Nephron progenitor cell (in vitro differentiated cells): ENCODE data around the gene CDK3.

Experiments used
- DNase-seq: peaks from one replicate; pipeline ENCODE4 v3.0.0; 2021
- H3K27ac Mint-ChIP-seq: 2 replicates; pipeline ENCODE4 v1.8.0; 2021; ENCODE audit warnings: mild to moderate bottlenecking, moderate library complexity, mixed read lengths
- H3K27me3 Mint-ChIP-seq: 2 replicates; pipeline ENCODE4 v1.8.0; 2021; ENCODE audit warnings: mild to moderate bottlenecking, low read depth, mixed read lengths; ENCODE audit not compliant: poor library complexity
- H3K36me3 Mint-ChIP-seq: 2 replicates; pipeline ENCODE4 v1.8.0; 2021; ENCODE audit warnings: low read depth, mixed read lengths
- H3K4me1 Mint-ChIP-seq: 2 replicates; pipeline ENCODE4 v1.8.0; 2021; ENCODE audit warnings: mixed read lengths
- H3K4me3 Mint-ChIP-seq: 2 replicates; pipeline ENCODE4 v1.8.0; 2021; ENCODE audit warnings: mild to moderate bottlenecking, moderate library complexity, mixed read lengths
- H3K9me3 Mint-ChIP-seq: 2 replicates; pipeline ENCODE4 v1.8.0; 2021; ENCODE audit warnings: mild to moderate bottlenecking, moderate library complexity, mixed read lengths
- CTCF ChIP-seq: fragments of 200-600 bp; sonication (generic); IDR thresholded peaks from 2 replicates; pipeline ENCODE4 v1.5.0; 2021; ENCODE audit warnings: antibody characterized with exemption

Gene CDK3

GRCh38 chr17:76022973-76023899 is 22.6 kb downstream of the CDK3 start:
- no peak for TF ChIP-seq CTCF
- no peak for DNase-seq
- Mint-ChIP-seq H3K27me3 (peaks cover 15% of the 10 kb centered on the region), H3K4me3 (no peak overlapping the region), H3K9me3 (no peaks in the 10 kb centered on the region), H3K4me1 (peaks cover 42% of the 10 kb centered on the region), H3K36me3 (no peaks in the 10 kb centered on the region), H3K27ac (peak overlapping the region; percentile 46)

GRCh38 chr17:76023900-76024237 is 23.2 kb downstream of the CDK3 start:
- DNase-seq = no peak
- no peaks in the 10 kb centered on the region for H3K36me3 Mint-ChIP-seq
- no peak overlapping the region for H3K4me3 Mint-ChIP-seq
- no peaks in the 10 kb centered on the region for H3K9me3 Mint-ChIP-seq
- no peak for TF ChIP-seq CTCF
- peaks cover 48% of the 10 kb centered on the region for H3K4me1 Mint-ChIP-seq
- H3K27ac Mint-ChIP-seq = no peak overlapping the region
- peaks cover 15% of the 10 kb centered on the region for H3K27me3 Mint-ChIP-seq

GRCh38 chr17:76024353-76024752 is 23.7 kb downstream of the CDK3 start:
- no peak for DNase-seq
- no peak for TF ChIP-seq CTCF

GRCh38 chr17:76025294-76025693 is 24.6 kb downstream of the CDK3 start:
- peaks cover 53% of the 10 kb centered on the region for H3K4me1 Mint-ChIP-seq
- peaks cover 9% of the 10 kb centered on the region for H3K27me3 Mint-ChIP-seq
- H3K36me3 Mint-ChIP-seq = no peaks in the 10 kb centered on the region
- no peak for DNase-seq
- H3K27ac Mint-ChIP-seq = no peak overlapping the region
- TF ChIP-seq CTCF = no peak
- no peaks in the 10 kb centered on the region for H3K9me3 Mint-ChIP-seq
- no peak overlapping the region for H3K4me3 Mint-ChIP-seq

More at GRCh38 chr17:76024353-76024752, 23.7 kb downstream of the CDK3 start:
- Mint-ChIP-seq H3K27me3 (peaks cover 15% of the 10 kb centered on the region), H3K4me1 (peaks cover 53% of the 10 kb centered on the region), H3K4me3 (no peak overlapping the region), H3K36me3 (no peaks in the 10 kb centered on the region), H3K9me3 (no peaks in the 10 kb centered on the region), H3K27ac (no peak overlapping the region)

GRCh38 chr17:76026714-76027158 is 26.1 kb downstream of the CDK3 start:
- TF ChIP-seq CTCF = no peak
- Mint-ChIP-seq H3K4me1 (peaks cover 52% of the 10 kb centered on the region), H3K9me3 (no peaks in the 10 kb centered on the region), H3K4me3 (no peak overlapping the region), H3K36me3 (no peaks in the 10 kb centered on the region), H3K27ac (no peak overlapping the region), H3K27me3 (peaks cover 9% of the 10 kb centered on the region)
- no peak for DNase-seq
